Measurements from ENCODE around the gene KCNMB1. TPM values are rescaled to one million over a fixed set of nuclear protein-coding genes. Genes with fewer than 3 reads are reported as not detected.
"Not testable (repeated sequence)": the region's sequence is repeated elsewhere in the genome, so short reads cannot be mapped to it uniquely, and the experiment has no call there.

KCNMB1 gene
- total and polyA plus RNA-seq, 11 donors = 0.25 to 3.7 (median 1.0) TPM

DNA sequence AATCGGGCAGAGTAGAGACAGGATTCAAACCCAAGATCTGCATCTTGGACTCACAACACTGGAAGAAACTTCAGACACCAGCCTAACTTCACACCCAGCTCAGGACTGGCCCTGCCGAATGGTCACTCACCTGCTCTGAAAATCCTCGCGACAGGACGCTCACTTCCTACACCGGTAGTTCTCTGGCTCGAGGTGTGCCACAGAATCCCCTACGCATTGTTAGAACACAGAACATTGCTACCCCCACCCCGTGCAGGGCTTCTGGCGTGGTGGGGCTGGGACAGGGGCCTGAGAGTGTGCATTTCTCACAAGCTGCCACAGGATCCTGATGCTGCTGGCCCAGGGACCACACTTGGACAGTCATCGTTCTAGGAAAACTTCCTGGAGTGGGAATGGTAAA lies 12.1 kb downstream of the KCNMB1 start:
- 86 to 95% (median 93%) methylated on average over 11 of the region's 11 CpGs for whole genome bisulfite sequencing, 4 donors
- intact Hi-C loops (cut with DNase I) = no loop called here
- TF ChIP-seq, protein P1, sequence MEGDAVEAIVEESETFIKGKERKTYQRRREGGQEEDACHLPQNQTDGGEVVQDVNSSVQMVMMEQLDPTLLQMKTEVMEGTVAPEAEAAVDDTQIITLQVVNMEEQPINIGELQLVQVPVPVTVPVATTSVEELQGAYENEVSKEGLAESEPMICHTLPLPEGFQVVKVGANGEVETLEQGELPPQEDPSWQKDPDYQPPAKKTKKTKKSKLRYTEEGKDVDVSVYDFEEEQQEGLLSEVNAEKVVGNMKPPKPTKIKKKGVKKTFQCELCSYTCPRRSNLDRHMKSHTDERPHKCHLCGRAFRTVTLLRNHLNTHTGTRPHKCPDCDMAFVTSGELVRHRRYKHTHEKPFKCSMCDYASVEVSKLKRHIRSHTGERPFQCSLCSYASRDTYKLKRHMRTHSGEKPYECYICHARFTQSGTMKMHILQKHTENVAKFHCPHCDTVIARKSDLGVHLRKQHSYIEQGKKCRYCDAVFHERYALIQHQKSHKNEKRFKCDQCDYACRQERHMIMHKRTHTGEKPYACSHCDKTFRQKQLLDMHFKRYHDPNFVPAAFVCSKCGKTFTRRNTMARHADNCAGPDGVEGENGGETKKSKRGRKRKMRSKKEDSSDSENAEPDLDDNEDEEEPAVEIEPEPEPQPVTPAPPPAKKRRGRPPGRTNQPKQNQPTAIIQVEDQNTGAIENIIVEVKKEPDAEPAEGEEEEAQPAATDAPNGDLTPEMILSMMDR (IDR thresholded peaks at IDR 0.05) = no peak
- TF ChIP-seq POLR2A (IDR thresholded peaks at IDR 0.05) = no peak
- DNase-seq (no peak), ATAC-seq (no peak)
- Histone ChIP-seq H3K9me3 (peaks cover 0 to 4% (median 0%) of the 10 kb centered on the region in 12 donors), H3K4me3 (no peak overlapping the region), H3K36me3 (no peaks in the 10 kb centered on the region), H3K27ac (no peak overlapping the region), H3K4me1 (no peaks in the 10 kb centered on the region), H3K27me3 (no peaks in the 10 kb centered on the region)

DNA sequence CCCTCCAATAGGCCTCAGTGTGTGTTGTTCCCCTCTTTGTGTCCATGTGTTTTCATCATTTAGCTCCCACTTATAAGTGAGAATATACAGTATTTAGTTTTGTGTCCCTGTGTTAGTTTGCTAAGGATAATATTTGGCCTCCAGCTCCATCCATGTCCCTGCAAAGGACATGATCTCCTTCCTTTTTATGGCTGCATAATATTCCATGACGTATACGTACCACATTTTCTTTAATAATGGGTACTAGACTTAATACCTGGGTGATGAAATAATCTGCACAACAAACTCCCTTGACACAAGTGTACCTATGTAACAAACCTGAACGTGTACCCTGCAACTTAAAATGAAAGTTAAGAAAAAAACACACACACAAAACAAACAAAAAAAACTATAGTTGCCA lies 12.6 kb downstream of the KCNMB1 start:
- intact Hi-C loops (cut with DNase I); H3K9me3 ChIP-seq; H3K36me3 ChIP-seq; H3K27me3 ChIP-seq; H3K27ac ChIP-seq; DNase-seq; H3K4me1 ChIP-seq; ATAC-seq; H3K4me3 ChIP-seq: not testable (repeated sequence)
- WGBS, 4 donors = 81 to 97% (median 95%) methylated on average over 3 of the region's 3 CpGs

DNA sequence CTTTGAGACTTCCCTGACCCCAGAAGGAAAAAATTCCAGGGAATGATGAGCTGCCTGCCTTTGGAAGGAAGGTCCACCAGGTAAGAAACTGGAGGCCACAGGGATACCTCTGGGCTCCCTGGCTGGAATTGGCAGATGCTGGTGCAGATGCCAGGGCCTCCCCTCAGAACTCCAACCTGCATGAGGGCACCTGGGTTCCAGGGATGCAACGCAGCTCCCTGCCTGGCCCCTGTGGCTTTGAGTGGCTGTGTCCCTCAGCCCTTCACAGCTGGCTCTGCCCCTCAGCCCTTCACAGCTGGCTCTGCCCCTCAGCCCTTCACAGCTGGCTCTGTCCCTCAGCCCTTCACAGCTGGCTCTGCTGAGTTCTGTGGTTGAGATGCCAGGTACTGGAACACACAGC lies 13.9 kb downstream of the KCNMB1 start:
- H3K36me3 ChIP-seq = no peaks in the 10 kb centered on the region
- no peak for ATAC-seq
- TF ChIP-seq POLR2A (IDR thresholded peaks at IDR 0.05) = no peak
- TF ChIP-seq, protein P1 (IDR thresholded peaks at IDR 0.05) = no peak
- WGBS, 4 donors = 67 to 94% (median 83%) methylated on average over 1 of the region's 1 CpG
- intact Hi-C loops (cut with DNase I) = no loop called here
- DNase-seq = no peak
- H3K9me3 ChIP-seq = peaks cover 0 to 4% (median 0%) of the 10 kb centered on the region in 12 donors
- H3K4me3 ChIP-seq = no peak overlapping the region
- H3K27me3 ChIP-seq = no peaks in the 10 kb centered on the region
- no peaks in the 10 kb centered on the region for H3K4me1 ChIP-seq
- H3K27ac ChIP-seq = no peak overlapping the region

DNA sequence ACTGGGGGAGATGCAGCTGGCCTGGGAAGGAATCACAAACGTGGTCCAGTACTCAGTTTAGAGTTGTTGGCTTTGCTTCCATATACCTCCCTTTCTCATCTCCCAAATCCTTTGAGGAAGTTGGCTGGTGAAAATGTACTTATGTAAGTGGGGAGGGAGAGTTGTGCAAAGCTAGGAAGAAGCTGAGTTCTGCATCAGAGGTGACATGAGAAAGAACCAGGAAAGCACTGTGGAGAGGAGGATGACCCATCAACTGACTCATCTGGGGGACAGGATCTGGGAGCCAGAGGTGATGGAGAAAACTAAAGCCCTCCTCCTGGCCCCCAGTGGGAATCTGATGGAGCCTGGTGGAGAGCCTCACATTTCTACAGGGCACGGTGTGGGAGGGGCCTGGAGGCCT lies 16.2 kb downstream of the KCNMB1 start:
- Histone ChIP-seq H3K27me3 (no peaks in the 10 kb centered on the region), H3K4me3 (no peak overlapping the region), H3K9me3 (peaks cover 0 to 4% (median 0%) of the 10 kb centered on the region in 12 donors), H3K4me1 (no peaks in the 10 kb centered on the region), H3K27ac (no peak overlapping the region), H3K36me3 (no peaks in the 10 kb centered on the region)
- ATAC-seq (no peak), DNase-seq (no peak)
- TF ChIP-seq POLR2A (IDR thresholded peaks at IDR 0.05) = no peak
- TF ChIP-seq, protein P1 (IDR thresholded peaks at IDR 0.05) = no peak
- intact Hi-C loops (cut with DNase I) = no loop called here
- WGBS, 4 donors = 74 to 88% (median 80%) methylated on average over 2 of the region's 2 CpGs

DNA sequence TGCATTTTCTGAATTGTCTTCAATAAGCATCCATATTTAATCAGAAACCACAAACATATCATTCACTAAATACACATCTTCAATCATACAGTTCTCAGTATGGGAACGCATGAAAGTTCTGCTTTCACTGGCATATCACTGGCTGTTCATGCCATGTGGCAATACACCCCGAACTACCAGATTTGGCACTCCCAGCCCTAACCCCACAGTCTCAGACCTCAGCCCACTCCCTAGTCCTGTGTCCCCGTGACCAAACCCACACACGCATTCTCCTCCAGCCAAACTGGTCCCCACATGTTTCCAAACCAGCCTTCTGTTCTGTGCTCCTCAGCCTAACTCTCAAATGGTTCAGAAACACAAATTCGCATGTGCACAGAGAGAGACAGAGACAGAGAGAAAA lies 20.6 kb downstream of the KCNMB1 start:
- Histone ChIP-seq H3K9me3 (no peaks in the 10 kb centered on the region), H3K36me3 (no peaks in the 10 kb centered on the region), H3K27me3 (no peaks in the 10 kb centered on the region), H3K4me3 (no peak overlapping the region), H3K4me1 (peaks cover 0 to 9% (median 0%) of the 10 kb centered on the region in 12 donors), H3K27ac (no peak overlapping the region)
- TF ChIP-seq, protein P1 (IDR thresholded peaks at IDR 0.05) = no peak
- no peak for TF ChIP-seq POLR2A (IDR thresholded peaks at IDR 0.05)
- 90 to 95% (median 92%) methylated on average over 5 of the region's 5 CpGs for WGBS, 4 donors
- DNase-seq = no peak
- intact Hi-C loops (cut with DNase I) = no loop called here
- ATAC-seq = no peak
